ENCODE measurements around the gene FMNL2.

The FMNL2 gene

DNA sequence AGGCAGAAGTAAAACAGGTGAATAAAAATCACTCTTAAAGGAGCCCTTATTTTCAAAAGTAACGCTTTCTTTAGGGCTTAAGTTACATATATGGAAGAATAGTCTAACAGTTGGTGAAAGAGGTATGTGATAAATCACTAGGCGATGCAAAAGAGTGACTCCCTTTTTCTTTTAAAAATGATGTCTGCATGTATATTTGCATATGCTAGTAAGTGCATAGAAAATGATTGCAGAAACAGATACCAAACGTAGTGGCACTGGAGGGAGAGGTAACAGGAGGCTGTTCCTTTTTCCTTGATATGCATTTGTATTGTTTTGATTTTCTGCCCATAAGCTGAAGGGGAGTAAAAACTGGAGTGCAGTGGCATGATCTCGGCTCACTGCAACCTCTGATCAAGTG lies 224.0 kb downstream of the FMNL2 start:
- Histone ChIP-seq H3K27ac (replicated peaks; ENCODE audit: low read length) (no peak overlapping the region), H3K4me1 (ENCODE audit: control insufficient read depth in 2 of 2, insufficient read depth in 1 of 2, low read depth in 1 of 2, low read length in 2 of 2) (no peaks in the 10 kb centered on the region)
- no CpG with 5 or more reads among the region's 4 CpGs for WGBS, 2 donors (ENCODE audit: extremely low coverage in 2 of 2, insufficient read length in 2 of 2, insufficient replicate concordance in 1 of 2)

DNA sequence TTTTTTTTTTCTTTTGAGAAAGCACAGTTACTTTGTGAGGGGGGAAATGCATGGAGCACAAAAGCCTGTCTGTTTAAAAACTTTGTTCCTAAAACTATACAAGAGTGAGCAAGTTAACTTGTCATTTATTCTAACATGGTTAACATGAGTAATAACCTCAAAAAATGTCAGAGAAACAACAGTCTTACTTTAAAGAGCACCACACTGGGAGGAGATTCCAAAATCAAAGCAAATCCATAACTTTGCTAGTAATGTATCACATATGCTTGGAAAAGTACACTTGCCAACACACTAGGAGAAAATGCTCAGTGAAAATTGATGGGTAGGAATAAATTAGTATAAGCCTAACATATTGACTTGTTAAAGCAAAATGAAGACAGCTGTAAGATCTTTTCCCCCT lies 225.2 kb downstream of the FMNL2 start:
- Histone ChIP-seq H3K18ac (ENCODE audit: low read length) (no peak overlapping the region), H3K9ac (ENCODE audit: low read depth, low read length, poor library complexity) (no peak overlapping the region), H2AFZ (ENCODE audit: low read length) (no peak overlapping the region), H3K9me3 (replicated peaks in 1 of 2; ENCODE audit: control insufficient read depth in 2 of 2, insufficient read depth in 1 of 2, low read depth in 1 of 2, low read length in 2 of 2) (no peaks in the 10 kb centered on the region), H3K4me2 (ENCODE audit: insufficient read depth, low read length, poor library complexity, severe bottlenecking) (no peak overlapping the region), H3K4me3 (ENCODE audit: low read length in 2 of 2) (no peak overlapping the region), H2BK5ac (ENCODE audit: low read length) (no peak overlapping the region), H3K36me3 (replicated peaks in 1 of 2; ENCODE audit: control insufficient read depth in 2 of 2, insufficient read depth in 2 of 2, low read length in 2 of 2) (peaks cover 6 to 90% of the 10 kb centered on the region in 2 donors), H3K27ac (replicated peaks; ENCODE audit: low read length) (no peak overlapping the region), H2BK120ac (ENCODE audit: low read depth, low read length) (no peak overlapping the region), H3K4me1 (ENCODE audit: control insufficient read depth in 2 of 2, insufficient read depth in 1 of 2, low read depth in 1 of 2, low read length in 2 of 2) (no peaks in the 10 kb centered on the region), H2BK12ac (ENCODE audit: low read length) (no peak overlapping the region), H3K23ac (ENCODE audit: low read depth, low read length, poor library complexity) (no peak overlapping the region), H2AK5ac (ENCODE audit: low read depth, low read length) (no peak overlapping the region), H3K27me3 (ENCODE audit: control insufficient read depth in 3 of 3, insufficient read depth in 3 of 3, low read depth in 1 of 3, low read length in 3 of 3) (no peaks in the 10 kb centered on the region), H3K14ac (ENCODE audit: low read length) (no peak overlapping the region), H4K8ac (ENCODE audit: low read depth, low read length) (no peak overlapping the region), H3K79me1 (ENCODE audit: low read depth, low read length) (no peaks in the 10 kb centered on the region), H4K91ac (ENCODE audit: low read depth, low read length, poor library complexity) (no peak overlapping the region), H3K4ac (ENCODE audit: low read length) (no peak overlapping the region), H2BK15ac (ENCODE audit: low read length) (no peak overlapping the region)
- DNase-seq (ENCODE audit: low spot score) = no peak

More for the DNA sequence above, 224.0 kb downstream of the FMNL2 start:
- H3K79me1 ChIP-seq (ENCODE audit: low read depth, low read length) = no peaks in the 10 kb centered on the region
- H3K14ac ChIP-seq (ENCODE audit: low read length) = no peak overlapping the region
- H4K91ac ChIP-seq (ENCODE audit: low read depth, low read length, poor library complexity) = no peak overlapping the region
- no peaks in the 10 kb centered on the region for H3K9me3 ChIP-seq (replicated peaks in 1 of 2; ENCODE audit: control insufficient read depth in 2 of 2, insufficient read depth in 1 of 2, low read depth in 1 of 2, low read length in 2 of 2)
- no peak overlapping the region for H4K8ac ChIP-seq (ENCODE audit: low read depth, low read length)
- no peak overlapping the region for H3K4ac ChIP-seq (ENCODE audit: low read length)
- H3K4me2 ChIP-seq (ENCODE audit: insufficient read depth, low read length, poor library complexity, severe bottlenecking) = no peak overlapping the region
- no peak overlapping the region for H3K4me3 ChIP-seq (ENCODE audit: low read length in 2 of 2)
- H3K23ac ChIP-seq (ENCODE audit: low read depth, low read length, poor library complexity) = no peak overlapping the region
- H3K36me3 ChIP-seq (replicated peaks in 1 of 2; ENCODE audit: control insufficient read depth in 2 of 2, insufficient read depth in 2 of 2, low read length in 2 of 2) = peaks cover 6 to 79% of the 10 kb centered on the region in 2 donors
- H3K18ac ChIP-seq (ENCODE audit: low read length) = no peak overlapping the region
- no peak overlapping the region for H2AFZ ChIP-seq (ENCODE audit: low read length)
- no peak overlapping the region for H2BK120ac ChIP-seq (ENCODE audit: low read depth, low read length)
- no peak overlapping the region for H3K9ac ChIP-seq (ENCODE audit: low read depth, low read length, poor library complexity)
- H2BK5ac ChIP-seq (ENCODE audit: low read length) = no peak overlapping the region
- no peaks in the 10 kb centered on the region for H3K27me3 ChIP-seq (ENCODE audit: control insufficient read depth in 3 of 3, insufficient read depth in 3 of 3, low read depth in 1 of 3, low read length in 3 of 3)
- no peak overlapping the region for H2BK15ac ChIP-seq (ENCODE audit: low read length)
- no peak overlapping the region for H2AK5ac ChIP-seq (ENCODE audit: low read depth, low read length)
- no peak for DNase-seq (ENCODE audit: low spot score)
- H2BK12ac ChIP-seq (ENCODE audit: low read length) = no peak overlapping the region

DNA sequence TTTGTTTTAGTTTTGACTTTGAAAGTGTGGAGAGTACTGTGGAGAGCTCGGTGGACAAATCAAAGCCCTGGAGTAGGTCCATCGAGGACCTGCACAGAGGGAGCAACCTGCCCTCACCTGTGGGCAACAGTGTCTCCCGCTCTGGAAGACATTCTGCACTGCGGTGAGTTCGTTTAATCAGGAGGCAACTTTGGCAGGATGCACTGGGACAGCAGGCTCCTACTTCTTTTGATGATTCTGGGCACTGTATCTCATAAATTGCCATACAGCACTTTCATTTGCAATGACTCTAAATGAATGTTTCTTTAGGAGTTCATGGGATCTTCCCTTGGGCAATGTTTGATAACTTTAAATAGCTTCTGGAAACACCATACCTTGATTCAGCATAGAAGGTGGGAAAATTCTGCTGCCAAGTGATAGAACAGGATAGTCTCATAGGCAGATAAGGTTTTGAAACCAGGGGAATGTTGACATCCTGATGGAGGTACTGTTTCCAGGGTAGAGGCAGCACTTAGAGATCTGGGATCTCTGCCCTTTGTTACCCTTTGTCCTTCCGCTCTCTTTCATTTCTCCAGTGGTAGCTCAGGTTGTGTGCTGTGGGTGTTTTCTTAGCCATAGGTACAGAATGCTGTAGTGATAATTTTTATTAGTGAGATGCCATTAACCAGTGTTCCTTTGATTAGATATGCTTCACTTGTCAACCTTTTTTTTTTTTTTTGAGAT lies 226.1 kb downstream of the FMNL2 start:
- Histone ChIP-seq H2BK12ac (ENCODE audit: low read length) (no peak overlapping the region), H3K23ac (ENCODE audit: low read depth, low read length, poor library complexity) (no peak overlapping the region), H2BK5ac (ENCODE audit: low read length) (no peak overlapping the region), H3K9ac (ENCODE audit: low read depth, low read length, poor library complexity) (no peak overlapping the region), H2BK15ac (ENCODE audit: low read length) (no peak overlapping the region), H3K14ac (ENCODE audit: low read length) (no peak overlapping the region), H3K18ac (ENCODE audit: low read length) (no peak overlapping the region), H3K4me1 (ENCODE audit: control insufficient read depth in 2 of 2, insufficient read depth in 1 of 2, low read depth in 1 of 2, low read length in 2 of 2) (no peaks in the 10 kb centered on the region), H3K9me3 (replicated peaks in 1 of 2; ENCODE audit: control insufficient read depth in 2 of 2, insufficient read depth in 1 of 2, low read depth in 1 of 2, low read length in 2 of 2) (no peaks in the 10 kb centered on the region), H3K4ac (ENCODE audit: low read length) (no peak overlapping the region), H3K27ac (replicated peaks; ENCODE audit: low read length) (no peak overlapping the region), H3K4me2 (ENCODE audit: insufficient read depth, low read length, poor library complexity, severe bottlenecking) (no peak overlapping the region), H3K79me1 (ENCODE audit: low read depth, low read length) (no peaks in the 10 kb centered on the region), H2AFZ (ENCODE audit: low read length) (no peak overlapping the region), H3K27me3 (ENCODE audit: control insufficient read depth in 3 of 3, insufficient read depth in 3 of 3, low read depth in 1 of 3, low read length in 3 of 3) (no peaks in the 10 kb centered on the region), H2BK120ac (ENCODE audit: low read depth, low read length) (no peak overlapping the region), H3K36me3 (replicated peaks in 1 of 2; ENCODE audit: control insufficient read depth in 2 of 2, insufficient read depth in 2 of 2, low read length in 2 of 2) (peaks cover 6 to 88% of the 10 kb centered on the region in 2 donors), H2AK5ac (ENCODE audit: low read depth, low read length) (no peak overlapping the region), H3K4me3 (ENCODE audit: low read length in 2 of 2) (no peak overlapping the region), H4K91ac (ENCODE audit: low read depth, low read length, poor library complexity) (no peak overlapping the region), H4K8ac (ENCODE audit: low read depth, low read length) (no peak overlapping the region)
- WGBS, 2 donors (ENCODE audit: extremely low coverage in 2 of 2, insufficient read length in 2 of 2, insufficient replicate concordance in 1 of 2) = no CpG with 5 or more reads among the region's 6 CpGs
- no peak for DNase-seq (ENCODE audit: low spot score)

DNA sequence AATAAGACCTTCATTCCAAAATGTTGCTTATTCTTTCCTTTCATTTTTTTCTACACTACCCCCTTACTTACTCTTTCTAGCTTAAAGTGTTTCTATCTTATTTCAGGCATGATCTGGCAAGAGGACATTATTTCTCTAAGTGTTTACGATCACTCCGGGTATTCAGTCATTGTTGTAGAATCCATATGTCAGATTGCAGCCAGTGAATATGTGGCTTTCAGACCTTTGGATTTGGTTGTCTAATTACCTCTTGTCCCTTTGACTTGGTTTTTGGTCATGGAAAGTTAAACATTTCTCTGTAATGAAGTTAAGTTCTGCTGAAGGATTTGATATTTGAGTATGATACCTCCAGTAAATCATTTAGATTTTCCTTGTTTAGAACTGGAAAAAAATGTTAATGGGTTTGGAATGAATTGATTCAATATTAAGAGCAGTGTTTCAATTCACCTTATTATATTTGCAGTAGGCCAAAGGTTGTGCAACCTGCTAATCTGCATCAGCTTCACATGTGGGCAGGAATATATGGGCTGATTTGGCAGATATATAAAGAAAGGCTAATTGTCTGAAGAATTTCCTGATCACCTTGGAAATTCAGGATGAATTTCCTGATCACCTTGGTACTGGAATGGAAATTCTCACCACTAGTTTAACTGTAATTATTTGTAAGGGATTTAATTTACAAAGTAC lies 227.4 kb downstream of the FMNL2 start:
- H3K4me2 ChIP-seq (ENCODE audit: insufficient read depth, low read length, poor library complexity, severe bottlenecking) = no peak overlapping the region
- H3K4me1 ChIP-seq (ENCODE audit: control insufficient read depth in 2 of 2, insufficient read depth in 1 of 2, low read depth in 1 of 2, low read length in 2 of 2) = no peaks in the 10 kb centered on the region
- H2AFZ ChIP-seq (ENCODE audit: low read length) = no peak overlapping the region
- WGBS, 2 donors (ENCODE audit: extremely low coverage in 2 of 2, insufficient read length in 2 of 2, insufficient replicate concordance in 1 of 2) = no CpG with 5 or more reads among the region's 2 CpGs
- no peak overlapping the region for H2BK5ac ChIP-seq (ENCODE audit: low read length)
- H3K36me3 ChIP-seq (replicated peaks in 1 of 2; ENCODE audit: control insufficient read depth in 2 of 2, insufficient read depth in 2 of 2, low read length in 2 of 2) = peaks cover 8 to 95% of the 10 kb centered on the region in 2 donors
- no peak overlapping the region for H2BK15ac ChIP-seq (ENCODE audit: low read length)
- no peak overlapping the region for H4K91ac ChIP-seq (ENCODE audit: low read depth, low read length, poor library complexity)
- no peak overlapping the region for H2AK5ac ChIP-seq (ENCODE audit: low read depth, low read length)
- no peak overlapping the region for H3K14ac ChIP-seq (ENCODE audit: low read length)
- H3K9ac ChIP-seq (ENCODE audit: low read depth, low read length, poor library complexity) = no peak overlapping the region
- no peak overlapping the region for H3K23ac ChIP-seq (ENCODE audit: low read depth, low read length, poor library complexity)
- no peaks in the 10 kb centered on the region for H3K27me3 ChIP-seq (ENCODE audit: control insufficient read depth in 3 of 3, insufficient read depth in 3 of 3, low read depth in 1 of 3, low read length in 3 of 3)
- H2BK120ac ChIP-seq (ENCODE audit: low read depth, low read length) = no peak overlapping the region
- no peak overlapping the region for H3K4me3 ChIP-seq (ENCODE audit: low read length in 2 of 2)
- H3K79me1 ChIP-seq (ENCODE audit: low read depth, low read length) = no peaks in the 10 kb centered on the region
- H3K9me3 ChIP-seq (replicated peaks in 1 of 2; ENCODE audit: control insufficient read depth in 2 of 2, insufficient read depth in 1 of 2, low read depth in 1 of 2, low read length in 2 of 2) = no peaks in the 10 kb centered on the region
- no peak overlapping the region for H3K18ac ChIP-seq (ENCODE audit: low read length)
- no peak overlapping the region for H3K27ac ChIP-seq (replicated peaks; ENCODE audit: low read length)
- no peak overlapping the region for H4K8ac ChIP-seq (ENCODE audit: low read depth, low read length)
- no peak overlapping the region for H3K4ac ChIP-seq (ENCODE audit: low read length)
- H2BK12ac ChIP-seq (ENCODE audit: low read length) = no peak overlapping the region
- no peak for DNase-seq (ENCODE audit: low spot score)
